Left cardiac atrium (tissue), 4 donors: ENCODE measurements around the gene RRP15. TPM values are rescaled to one million over a fixed set of nuclear protein-coding genes. Genes with fewer than 3 reads are reported as not detected.
A peak's percentile ranks its signal among the peaks of the same experiment; 100 is the strongest.

Experiments
- ATAC-seq, 2 donors: fragments of 200-7000 bp; cut with Tn5 transposase; one replicate each; pipeline ENCODE4 v1.9.1; 2020; ENCODE audit warnings: mild to moderate bottlenecking in 2 of 2, moderate library complexity in 2 of 2
- DNase-seq: peaks from one replicate; pipeline ENCODE4 v3.0.0-alpha.2; 2020
- intact Hi-C, 2 donors: fragments of 100-400 bp; cut with DNase I; formaldehyde crosslinking; loops; one replicate each; pipeline versions ENCODE4 v1.14.1 to v1.15.1; 2022 to 2023
- total RNA-seq, 2 donors: library from RNA; stranded (reverse); fragmentation: NEBNext Ultra II Directional; extraction: Animal tissue kit (Norgen Biotek cat#: 25700); gene quantifications; one replicate each; pipeline ENCODE4 v1.2.1, GENCODE V29; 2021
- donor health status: DM: no; HTN: yes; CAD: no.
- donor health status: DM: no; HTN: yes; CAD: no; lungs with severe emphysema.
- donor health status: DM: yes; HTN: yes; CAD: no.
- donor health status: Dilated cardiomyopathy.

RRP15 gene
- total RNA-seq, 2 donors from 2014 or later: 18.5 to 25.0 TPM

DNA sequence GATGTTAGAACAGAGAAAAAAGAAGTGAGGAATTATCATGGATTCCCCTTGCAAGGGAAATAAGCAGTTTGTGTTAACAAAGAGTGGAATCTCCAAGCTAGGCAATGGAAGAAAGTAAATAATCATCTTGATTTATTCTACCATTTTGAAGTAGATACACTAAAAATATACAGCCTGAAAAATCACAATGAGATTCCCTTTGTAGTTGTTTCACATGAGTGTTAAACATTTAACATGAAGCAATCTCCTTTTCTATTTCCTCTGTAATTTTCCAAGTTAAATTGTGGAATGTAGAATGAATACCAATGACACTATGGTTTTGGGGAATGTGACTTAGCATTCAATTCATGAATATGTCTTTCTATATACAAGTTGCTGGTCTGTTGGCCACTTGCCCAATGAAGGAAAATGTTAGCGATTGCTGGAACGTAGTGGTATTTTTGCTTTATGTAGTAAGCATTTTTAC, 65.7 kb downstream of the RRP15 start:
- ATAC-seq (no peak), DNase-seq (no peak)
- intact Hi-C loops: no loop called here

DNA sequence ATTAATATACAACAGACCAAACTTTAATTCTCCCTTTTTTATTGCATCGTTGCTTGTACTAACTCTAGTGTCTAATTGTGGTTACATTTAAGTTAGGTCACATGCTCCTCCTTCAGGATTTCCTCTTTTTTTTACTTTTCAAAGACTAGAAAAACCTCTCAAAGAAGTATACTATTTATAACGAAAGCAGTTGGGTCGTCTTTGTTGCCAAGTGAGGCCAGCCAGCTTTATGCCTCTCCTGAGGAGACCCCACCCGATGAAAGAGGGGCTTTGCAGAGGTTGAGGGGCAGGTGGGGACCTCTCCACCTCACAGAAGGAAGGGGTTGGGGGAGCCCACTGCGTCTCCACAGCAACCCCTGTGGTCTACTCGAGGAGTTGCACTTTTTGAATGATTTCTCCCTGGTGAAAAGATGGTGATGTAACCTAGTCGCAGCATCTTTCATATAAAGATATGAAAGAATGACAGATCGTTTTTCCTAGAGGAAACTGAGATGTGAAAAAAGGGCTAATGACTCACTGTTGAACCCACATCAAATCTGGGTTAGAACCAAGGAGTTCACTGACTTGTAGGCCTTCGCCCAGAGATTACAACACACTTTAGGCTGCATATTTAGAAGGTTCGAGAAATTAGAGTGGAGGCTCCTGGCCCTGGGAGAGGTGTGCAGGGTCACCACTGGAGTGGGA, 66.4 kb downstream of the RRP15 start:
- DNase-seq (peak; percentile 37), ATAC-seq (peak; percentile 57 to 63)
- intact Hi-C loops: no loop called here

DNA sequence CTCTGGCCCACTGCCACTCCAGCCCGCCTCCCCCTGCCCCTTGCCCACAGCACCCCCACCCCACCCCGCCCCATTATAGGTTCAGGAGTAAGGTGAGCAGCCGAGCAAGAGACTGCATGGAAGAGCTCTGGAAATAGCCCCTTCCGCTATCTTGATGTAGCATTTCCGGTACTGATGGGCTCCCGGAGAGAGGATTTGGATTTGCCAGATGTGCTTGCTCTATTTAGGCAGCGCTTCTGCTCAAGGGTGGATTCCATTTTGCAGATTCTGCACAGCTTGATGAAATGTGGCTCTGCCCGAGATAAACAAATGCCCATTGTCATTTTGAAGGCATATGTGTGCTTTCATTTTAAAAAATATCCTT, 67.0 kb downstream of the RRP15 start:
- intact Hi-C loops: no loop called here
- ATAC-seq: no peak
- DNase-seq: no peak

DNA sequence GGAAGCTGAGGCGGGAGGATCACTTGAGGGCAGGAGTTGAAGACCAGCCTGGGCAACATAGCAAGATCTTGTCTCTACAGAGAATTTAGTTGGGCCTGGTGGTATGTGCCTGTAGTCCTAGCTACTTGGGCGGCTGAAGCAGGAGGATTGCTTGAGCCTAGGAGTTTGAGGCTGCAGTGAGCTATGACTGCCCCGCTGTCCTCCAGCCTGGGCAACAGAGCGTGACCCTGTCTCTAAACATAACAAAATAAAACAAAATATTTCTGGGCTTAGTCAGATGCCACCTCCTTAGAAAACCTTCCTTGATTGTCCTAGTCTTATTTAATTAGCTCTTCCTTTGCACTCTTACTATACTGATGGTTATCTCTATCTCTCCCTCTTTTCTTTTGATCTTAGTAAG, 68.6 kb downstream of the RRP15 start:
- DNase-seq (no peak), ATAC-seq (no peak)
- intact Hi-C loops: no loop called here

DNA sequence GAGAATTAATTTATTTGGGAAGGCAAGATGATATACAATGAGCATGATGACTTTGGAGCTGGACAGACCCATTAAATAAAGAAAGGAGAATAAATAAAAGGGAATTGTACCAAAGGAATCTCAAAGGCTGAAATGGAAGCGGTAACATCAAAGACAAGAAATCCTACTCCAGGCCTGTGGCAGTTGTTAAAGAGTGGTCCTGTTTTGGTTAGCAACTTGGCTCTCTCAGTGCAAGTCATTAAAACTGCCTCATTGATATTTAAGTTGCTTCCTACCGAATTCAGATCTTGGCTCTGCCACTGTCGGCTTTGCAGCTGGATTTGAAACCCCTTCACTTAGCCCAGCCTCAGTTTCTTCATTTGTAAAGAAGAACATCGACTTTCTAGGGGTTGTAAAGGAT, 70.2 kb downstream of the RRP15 start:
- DNase-seq (no peak), ATAC-seq (no peak)
- intact Hi-C loops: no loop called here

DNA sequence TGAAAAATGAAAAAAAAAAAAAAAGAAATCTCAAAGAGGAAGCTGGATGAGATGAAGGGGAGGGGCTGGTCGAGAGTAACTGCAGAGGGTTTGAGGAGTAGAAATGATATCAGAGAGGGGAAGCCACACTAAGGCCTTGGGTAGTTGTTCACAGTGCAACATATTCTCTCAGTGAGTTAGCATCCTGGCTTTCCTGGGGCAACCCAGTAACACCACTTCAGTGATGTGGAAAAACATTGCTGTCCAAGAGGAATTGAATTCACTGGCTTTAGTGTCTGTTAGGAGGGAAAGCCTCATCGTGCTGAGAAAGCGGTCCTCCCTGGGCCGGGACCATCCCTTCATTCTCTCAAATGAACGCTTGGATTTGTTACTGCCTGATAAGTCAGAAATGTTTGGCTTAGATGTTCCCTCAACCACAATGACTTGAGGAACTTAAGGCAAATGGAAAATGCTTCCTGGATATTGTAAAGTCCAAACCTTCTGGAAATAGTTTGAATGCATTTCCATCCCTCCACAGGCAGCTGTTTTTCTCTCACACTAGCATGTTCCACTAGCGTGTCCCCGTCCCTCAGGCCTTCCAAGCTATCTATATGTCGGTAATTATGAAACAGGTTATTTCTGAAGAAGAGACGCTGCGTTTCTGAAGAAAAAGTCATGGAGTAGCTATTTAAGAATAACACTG, 72.3 kb downstream of the RRP15 start:
- ATAC-seq (peak; percentile 23 to 62), DNase-seq (no peak)
- intact Hi-C loops: no loop called here

DNA sequence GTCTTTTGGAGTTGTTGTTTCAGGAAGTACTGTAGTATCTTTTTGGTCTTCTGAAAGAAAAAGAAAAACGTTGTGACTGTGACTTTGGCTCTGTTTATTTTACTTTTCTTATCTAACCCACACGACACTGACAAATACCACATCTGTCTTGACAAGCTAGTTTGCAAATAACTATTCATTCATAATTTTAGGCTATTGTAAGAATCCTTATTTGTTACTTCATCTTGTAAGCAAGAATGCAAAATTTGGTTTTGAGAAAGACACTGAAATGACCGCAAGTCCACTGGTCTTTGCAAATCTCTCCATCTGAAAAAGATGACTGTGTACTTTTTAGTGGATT, 72.8 kb downstream of the RRP15 start:
- no peak for DNase-seq
- intact Hi-C loops: no loop called here
- no peak for ATAC-seq

DNA sequence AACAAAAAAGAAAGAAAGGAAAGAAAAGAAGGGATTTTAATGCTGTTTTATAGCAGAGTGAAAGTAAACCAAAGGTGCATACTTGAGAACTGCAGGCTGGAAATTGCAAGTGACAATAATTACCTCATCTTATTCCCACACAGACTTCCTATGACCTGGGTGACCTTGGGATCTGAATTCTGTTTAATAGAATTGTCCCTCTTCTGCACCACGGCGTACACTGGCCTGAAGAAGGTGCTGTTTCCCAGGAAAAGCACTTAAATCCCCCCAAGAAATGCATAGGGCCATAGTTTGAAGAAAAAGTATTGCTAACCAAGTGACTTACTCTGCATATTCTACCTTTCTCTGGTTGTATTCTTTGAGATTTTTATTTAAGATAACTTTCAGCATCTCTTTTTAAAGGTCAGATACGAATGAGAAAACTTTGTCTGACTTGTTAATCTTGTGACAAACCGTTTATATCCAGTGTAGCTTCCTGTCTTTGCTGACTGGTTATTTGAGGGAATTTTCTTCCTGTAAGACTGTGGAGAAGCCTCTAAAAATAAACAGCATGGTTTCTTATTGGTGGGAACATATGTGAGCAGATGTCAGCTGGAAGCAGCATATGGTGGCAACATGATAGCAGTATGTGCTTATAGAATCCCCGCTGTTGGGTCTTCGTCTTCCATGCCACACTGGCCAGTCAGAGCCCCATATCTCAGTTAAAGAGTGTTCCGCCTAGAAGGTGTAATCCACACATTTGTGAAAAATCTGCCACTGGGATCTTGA, 76.4 kb downstream of the RRP15 start:
- intact Hi-C loops: loop anchor here in 1 of 2 donors (10.0 kb wide), 1 partner anchor 153 kb away; no protein-coding TSS in a partner anchor
- ATAC-seq: peak in 1 of 2 donors; percentile 19

DNA sequence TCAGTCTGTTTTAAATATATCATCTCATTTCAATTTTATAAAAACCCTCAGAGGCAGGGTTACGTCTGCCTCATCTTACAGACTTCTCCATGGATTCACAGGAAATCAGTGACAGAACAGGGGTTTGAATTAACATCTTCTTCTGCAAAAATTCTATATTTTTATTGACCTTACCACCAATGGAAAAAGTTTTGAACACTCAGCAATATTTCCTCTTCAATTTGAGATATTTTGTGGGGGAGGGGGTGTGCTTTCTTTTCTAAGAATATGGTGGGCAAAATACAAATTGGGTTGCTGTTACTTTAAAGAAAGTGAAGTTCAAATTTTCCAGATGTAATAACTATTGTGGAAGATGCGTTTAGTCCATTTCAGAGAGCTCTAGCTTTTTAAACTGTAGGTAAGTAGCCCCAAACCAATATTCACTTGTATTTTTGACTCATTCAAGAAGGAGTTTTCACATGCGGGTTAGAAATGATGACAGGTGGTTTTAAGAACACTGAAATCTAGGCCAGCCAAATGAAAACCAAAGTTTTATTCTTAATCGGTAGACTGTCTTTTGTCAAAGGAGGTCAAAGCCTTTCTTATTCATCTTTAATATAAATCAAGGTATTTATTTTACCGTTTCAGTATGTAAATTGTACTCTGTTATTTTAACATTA, 77.5 kb downstream of the RRP15 start:
- intact Hi-C loops: loop anchor here in 1 of 2 donors (10.0 kb wide), 1 partner anchor 152 kb away; no protein-coding TSS in a partner anchor
- no peak for DNase-seq
- ATAC-seq: no peak

More for the DNA sequence above, 76.4 kb downstream of the RRP15 start:
- no peak for DNase-seq

DNA sequence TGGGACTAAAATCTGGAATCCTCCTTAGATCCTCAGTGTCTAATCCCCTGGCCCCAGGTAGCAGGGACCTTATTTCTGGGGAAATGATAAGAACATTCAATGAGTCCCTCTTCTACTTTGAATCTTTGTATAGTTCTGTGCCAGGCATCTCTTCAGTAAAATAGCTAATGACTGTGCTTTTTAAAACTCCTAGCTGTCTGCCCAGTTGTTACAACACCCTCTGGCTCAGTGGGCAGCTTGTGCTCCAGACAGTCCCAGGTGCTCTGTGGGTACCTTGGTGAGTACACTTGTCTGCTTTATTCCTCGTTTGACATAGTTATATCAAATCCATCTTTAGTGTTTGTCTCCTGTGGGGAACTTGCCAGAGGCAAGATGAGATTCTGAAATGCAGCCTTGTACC, 78.0 kb downstream of the RRP15 start:
- ATAC-seq (no peak), DNase-seq (no peak)

DNA sequence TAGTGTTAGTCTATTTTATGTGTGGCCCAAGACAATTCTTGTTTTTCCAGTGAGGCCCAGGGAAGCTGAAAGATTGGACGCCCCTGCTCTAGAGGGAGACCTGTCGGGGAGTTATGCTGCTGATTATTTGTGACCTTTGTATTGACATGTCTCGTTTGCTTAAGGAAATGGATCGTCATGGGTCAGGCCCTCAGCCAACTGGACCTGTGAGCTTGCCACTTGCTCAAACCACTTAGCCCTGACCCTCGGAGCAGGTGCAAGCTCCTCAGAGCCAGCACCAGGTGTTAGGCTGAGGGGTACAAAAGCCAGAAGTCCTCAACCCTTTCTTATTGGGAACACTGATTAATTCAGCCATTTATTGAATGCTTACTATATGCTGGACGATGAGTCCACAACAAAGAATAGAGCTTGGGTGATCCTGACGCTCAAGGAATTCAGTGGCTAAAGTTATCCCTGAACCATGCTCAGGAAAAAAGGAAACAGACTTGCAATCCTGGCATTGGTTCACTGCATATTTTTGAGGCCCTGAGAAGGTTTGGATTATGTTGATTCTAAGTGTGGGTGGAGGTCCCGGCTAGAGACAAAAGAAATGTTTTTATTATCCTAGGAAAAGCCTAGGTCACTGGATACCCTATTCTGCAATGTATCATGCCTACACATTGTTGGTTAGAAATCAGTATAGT, 79.1 kb downstream of the RRP15 start:
- ATAC-seq: no peak
- intact Hi-C loops: loop anchor here in 1 of 2 donors (10.0 kb wide), 1 partner anchor 151 kb away; no protein-coding TSS in a partner anchor
- no peak for DNase-seq

More for the DNA sequence above, 78.0 kb downstream of the RRP15 start:
- intact Hi-C loops: loop anchor here in 1 of 2 donors (10.0 kb wide), 1 partner anchor 152 kb away; no protein-coding TSS in a partner anchor

DNA sequence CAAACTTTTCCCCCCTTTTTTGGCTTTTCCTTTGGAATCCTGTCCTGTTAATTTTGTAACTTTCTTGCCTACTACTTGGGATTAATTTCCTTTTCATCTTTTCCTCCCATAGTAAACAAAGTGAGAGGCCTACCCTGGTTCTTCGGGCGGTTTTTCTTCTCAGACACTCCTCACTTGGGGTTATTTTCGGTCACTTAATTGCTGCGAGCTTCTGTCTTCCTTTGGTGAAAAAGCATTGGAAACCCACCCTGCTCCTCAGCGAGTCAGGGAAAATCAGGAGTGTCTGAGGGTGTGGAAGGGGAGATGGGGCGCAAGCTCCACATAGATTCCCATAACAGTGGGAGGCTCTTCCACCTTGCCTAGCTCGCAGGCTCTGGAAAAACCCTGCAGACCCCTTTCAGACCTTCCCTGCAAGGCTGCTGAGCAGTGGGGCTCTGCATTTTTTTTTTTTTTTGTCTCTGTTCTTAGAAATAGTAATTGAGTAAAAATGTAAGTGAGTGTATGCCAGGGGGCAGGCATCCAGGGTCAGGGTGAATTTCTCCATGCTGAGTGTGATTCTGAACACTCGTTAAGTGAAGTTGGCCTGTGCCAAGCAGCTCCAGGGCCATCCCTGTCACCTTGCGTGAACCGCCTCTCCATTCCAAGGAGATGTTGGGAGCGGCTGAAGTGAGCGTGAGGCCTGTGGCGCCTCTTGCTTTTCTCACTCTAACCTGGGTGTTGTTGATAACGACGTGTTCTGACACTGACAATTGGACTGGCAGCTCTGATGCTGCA, 80.3 kb downstream of the RRP15 start:
- DNase-seq (peak; percentile 39), ATAC-seq (peak; percentile 79 to 81)
- intact Hi-C loops: loop anchor here in 1 of 2 donors (10.0 kb wide), 1 partner anchor 149 kb away; no protein-coding TSS in a partner anchor

DNA sequence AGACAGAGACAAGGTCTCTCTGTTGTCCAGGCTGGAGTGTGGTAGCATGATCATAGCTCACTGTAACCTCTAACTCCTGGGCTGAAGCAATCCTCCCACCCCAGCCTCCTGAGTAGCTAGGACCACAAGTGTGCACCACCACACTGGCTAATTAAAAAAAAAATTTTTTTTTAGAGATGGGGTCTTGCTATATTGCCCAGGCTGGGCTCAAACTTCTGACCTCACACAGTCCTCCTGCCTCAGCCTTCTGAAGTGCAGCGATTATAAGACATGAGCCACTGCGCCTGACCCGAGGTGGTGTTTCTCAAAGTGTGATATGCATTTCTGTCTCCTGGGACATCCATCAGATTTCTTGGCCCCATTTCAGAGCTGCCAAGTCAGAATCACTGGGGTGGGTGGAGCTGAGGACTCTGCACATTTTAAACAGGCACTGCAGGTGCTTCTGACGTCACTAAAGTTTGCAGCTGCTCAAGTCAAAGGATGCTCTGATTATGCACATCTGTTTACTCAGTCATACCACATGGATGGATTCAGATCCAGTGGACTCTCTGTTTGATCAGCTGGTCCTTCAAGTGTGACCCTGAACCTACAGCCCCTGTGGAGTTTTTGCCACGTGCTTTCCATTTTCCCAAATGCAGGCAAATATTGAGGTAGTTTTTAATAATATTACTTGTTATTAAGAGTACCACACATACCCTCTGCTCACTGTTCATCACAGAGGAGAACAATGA, 81.4 kb downstream of the RRP15 start:
- no peak for ATAC-seq
- intact Hi-C loops: loop anchor here in 1 of 2 donors (10.0 kb wide), 1 partner anchor 148 kb away; no protein-coding TSS in a partner anchor
- DNase-seq: no peak

DNA sequence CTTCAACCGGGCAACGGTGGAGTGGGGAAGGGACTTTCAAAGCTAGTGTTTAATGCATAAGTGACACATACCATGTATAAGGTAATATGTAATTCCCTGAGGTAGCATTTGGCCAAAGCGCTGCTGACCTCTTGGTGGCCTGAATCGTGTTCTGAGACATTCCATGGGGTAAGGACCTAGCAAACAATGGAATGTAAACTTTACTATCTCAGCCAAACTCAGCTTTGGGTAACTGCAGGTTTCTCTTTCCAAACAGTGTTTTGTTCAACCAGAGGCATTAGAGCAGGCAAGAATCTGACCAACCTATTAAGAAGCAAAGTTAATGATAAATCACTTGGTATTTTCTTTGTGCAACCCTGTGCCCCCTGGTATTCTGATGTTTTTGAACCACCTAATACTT, 82.0 kb downstream of the RRP15 start:
- intact Hi-C loops: loop anchor here in 1 of 2 donors (10.0 kb wide), 1 partner anchor 148 kb away; no protein-coding TSS in a partner anchor
- no peak for DNase-seq
- no peak for ATAC-seq

DNA sequence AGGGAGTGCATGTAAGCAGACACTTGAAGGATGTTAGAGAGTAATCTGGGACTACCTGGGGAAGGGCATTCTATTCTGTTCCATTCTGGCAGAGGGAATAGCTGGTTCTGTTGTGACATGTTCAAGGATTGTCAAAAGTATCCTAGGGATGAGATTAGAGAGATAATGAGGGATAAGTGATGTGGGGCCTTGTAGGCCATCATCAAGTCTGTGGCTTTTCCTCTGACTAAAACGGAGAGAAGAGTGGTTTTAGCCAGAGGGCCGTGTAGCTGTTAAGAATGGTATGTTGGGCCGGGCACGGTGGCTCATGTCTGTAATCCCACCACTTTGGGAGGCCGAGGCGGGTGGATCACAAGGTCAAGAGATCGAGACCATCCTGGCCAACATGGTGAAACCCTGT, 83.6 kb downstream of the RRP15 start:
- ATAC-seq (no peak), DNase-seq (no peak)
- intact Hi-C loops: loop anchor here in 1 of 2 donors (10.0 kb wide), 1 partner anchor 146 kb away; no protein-coding TSS in a partner anchor

DNA sequence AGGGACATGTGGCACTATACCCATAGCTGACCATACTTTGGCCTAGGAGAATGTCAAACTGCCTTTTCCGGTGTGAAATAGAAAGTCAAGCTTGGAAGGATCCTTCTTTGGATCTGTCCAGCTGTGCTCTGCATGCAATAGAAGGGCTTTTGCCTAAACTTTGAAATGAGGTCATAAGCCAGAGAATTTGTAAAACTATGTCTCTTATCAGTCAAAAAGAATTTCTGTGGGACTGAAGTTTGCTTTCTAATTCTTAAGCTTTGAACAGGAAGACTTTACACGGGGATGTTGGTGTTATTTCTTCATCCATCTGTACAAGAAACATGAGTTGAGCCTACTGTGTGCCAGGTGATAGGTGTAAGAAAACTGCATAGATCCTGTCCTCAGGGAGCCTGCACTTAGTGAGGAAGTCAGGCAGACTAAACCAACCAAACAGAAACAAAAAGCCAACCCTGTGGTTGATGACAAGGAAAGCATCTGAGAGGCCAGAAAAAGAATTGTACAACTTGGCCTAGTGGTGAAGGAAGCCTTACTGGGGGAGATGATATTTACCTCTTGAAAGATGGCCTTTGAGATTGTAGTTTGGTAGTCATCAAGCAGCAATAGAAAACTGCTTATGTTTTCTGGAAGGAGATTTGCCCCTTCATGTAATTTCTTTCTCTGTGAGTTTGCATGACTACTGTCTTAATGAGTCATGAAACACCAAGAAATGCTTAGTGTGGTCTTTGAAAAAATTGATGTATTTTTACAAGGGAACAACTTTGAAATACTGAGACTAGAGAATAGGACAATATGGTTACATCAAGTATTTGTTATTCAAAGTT, 84.8 kb downstream of the RRP15 start:
- peak; percentile 41 to 46 for ATAC-seq
- intact Hi-C loops: loop anchor here in 1 of 2 donors (10.0 kb wide), 1 partner anchor 145 kb away; no protein-coding TSS in a partner anchor
- DNase-seq: no peak
